Right hindlimb (tissue), 1 donor: Measurements from ENCODE around the gene CAPN10.
"Not testable (repeated sequence)": the region's sequence is repeated elsewhere in the genome, so short reads cannot be mapped to it uniquely, and the experiment has no call there.

Experiments used
- DNase-seq: peaks from one replicate; pipeline ENCODE4 v3.0.0-alpha.2; 2018

CAPN10 gene

GRCh38 chr2:240586198-240586918 lies at the start of gene CAPN10:
CAPN10 (plus strand) TSS chr2:240586734; CDS start chr2:240586912, 178 bp downstream.
- peak; percentile 98 for DNase-seq

- no peak for DNase-seq
These were observed 48.3 kb upstream of the CAPN10 start for GRCh38 chr2:240538031-240538780.

GRCh38 chr2:240539101-240539500 lies 47.4 kb upstream of the CAPN10 start:
- not testable (repeated sequence) for DNase-seq

- DNase-seq, result no peak
These were observed 46.6 kb upstream of the CAPN10 start for GRCh38 chr2:240539906-240540305.

- no peak for DNase-seq
These were observed 35.2 kb upstream of the CAPN10 start for GRCh38 chr2:240551288-240551687.

GRCh38 chr2:240551811-240552210 lies 34.7 kb upstream of the CAPN10 start:
- no peak for DNase-seq

GRCh38 chr2:240553956-240554480 lies 32.5 kb upstream of the CAPN10 start:
- no peak for DNase-seq

GRCh38 chr2:240554767-240555493 lies 31.6 kb upstream of the CAPN10 start:
- DNase-seq, result no peak

GRCh38 chr2:240555541-240556250 lies 30.8 kb upstream of the CAPN10 start:
- DNase-seq, result no peak

GRCh38 chr2:240556553-240557100 lies 29.9 kb upstream of the CAPN10 start:
- peak; percentile 57 for DNase-seq

- no peak for DNase-seq
These were observed 29.3 kb upstream of the CAPN10 start for GRCh38 chr2:240557101-240557751.

GRCh38 chr2:240557808-240558207 lies 28.7 kb upstream of the CAPN10 start, which contains the start of gene ANKMY1:
ANKMY1 (minus strand) TSS chr2:240557988; CDS start chr2:240557335, 653 bp downstream.
- DNase-seq, result peak; percentile 79

GRCh38 chr2:240558236-240558761 lies 28.2 kb upstream of the CAPN10 start:
- peak; percentile 22 for DNase-seq

GRCh38 chr2:240559286-240559685 lies 27.2 kb upstream of the CAPN10 start:
- DNase-seq, result peak; percentile 22

GRCh38 chr2:240560084-240560479 lies 26.5 kb upstream of the CAPN10 start, which contains the start of gene DUSP28:
DUSP28 (plus strand) TSS chr2:240560357; CDS start chr2:240560685, 328 bp downstream.
- peak; percentile 90 for DNase-seq

GRCh38 chr2:240560480-240561324 lies 25.8 kb upstream of the CAPN10 start:
- DNase-seq, result peak; percentile 100

GRCh38 chr2:240561325-240561971 lies 25.1 kb upstream of the CAPN10 start:
- DNase-seq, result no peak

- not testable (repeated sequence) for DNase-seq
These were observed 23.3 kb upstream of the CAPN10 start for GRCh38 chr2:240563231-240563630.

GRCh38 chr2:240563951-240564560 lies 22.5 kb upstream of the CAPN10 start:
- no peak for DNase-seq
